HepG2 (cell line): Measurements from ENCODE around the gene MTREX. TPM values are rescaled to one million over a fixed set of nuclear protein-coding genes. Genes with fewer than 3 reads are reported as not detected.
A peak's percentile ranks its signal among the peaks of the same experiment; 100 is the strongest.

Experiments used
- FOXA3 ChIP-seq: IDR thresholded peaks from 2 replicates; pipeline ENCODE4 v1.6.1; 2016; ENCODE audit warnings: missing genetic modification reagents, missing compliant biosample characterization
- GABPA ChIP-seq, 2 experiments: IDR thresholded peaks; 2 replicates each; pipeline ENCODE4 v1.6.1; 2011 to 2016; ENCODE audit warnings: low read depth in 2 of 2, low read length in 1 of 2, missing biosample characterization in 1 of 2, missing genetic modification characterization in 1 of 2
- IRX3 ChIP-seq: sonication (generic); formaldehyde crosslinking; IDR thresholded peaks from 2 replicates; pipeline ENCODE4 v1.8.1; 2023; ENCODE audit warnings: mild to moderate bottlenecking, low read depth, missing genetic modification reagents, borderline replicate concordance
- MAF1 ChIP-seq: sonication (generic); formaldehyde crosslinking; IDR thresholded peaks from 2 replicates; pipeline ENCODE4 v1.5.0; 2020; ENCODE audit warnings: missing genetic modification reagents, borderline replicate concordance
- MED1 ChIP-seq: sonication (generic); formaldehyde crosslinking; IDR thresholded peaks from 2 replicates; pipeline ENCODE4 v1.4.0; 2020; ENCODE audit warnings: missing genetic modification reagents
- MEIS2 ChIP-seq: sonication (generic); formaldehyde crosslinking; IDR thresholded peaks from 2 replicates; pipeline ENCODE4 v1.9.0; 2021; ENCODE audit warnings: mild to moderate bottlenecking, missing genetic modification reagents
- MLX ChIP-seq: IDR thresholded peaks from 2 replicates; pipeline ENCODE4 v1.6.1; 2016
- MYPOP ChIP-seq: sonication (generic); formaldehyde crosslinking; IDR thresholded peaks from 2 replicates; pipeline ENCODE4 v1.8.1; 2023; ENCODE audit warnings: mild to moderate bottlenecking, moderate library complexity, missing genetic modification reagents
- NFKB2 ChIP-seq: sonication (generic); formaldehyde crosslinking; IDR thresholded peaks from 2 replicates; pipeline ENCODE4 v1.4.0; 2020; ENCODE audit warnings: missing genetic modification reagents, borderline replicate concordance
- NONO ChIP-seq, 2 experiments: fragments of 450-650 bp in 1 of 2; sonication (generic) in 1 of 2; formaldehyde crosslinking in 1 of 2; IDR thresholded peaks in 1 of 2; conservative IDR thresholded peaks in 1 of 2; 2 replicates each; pipeline versions ENCODE4 v1.6.1 to v1.8.0; 2017 to 2022; ENCODE audit warnings: mild to moderate bottlenecking in 1 of 2, missing genetic modification reagents in 1 of 2, moderate library complexity in 1 of 2
- SIN3B ChIP-seq: fragments of 150-350 bp; IDR thresholded peaks from 2 replicates; pipeline ENCODE4 v1.6.1; 2014; ENCODE audit warnings: low read length
- SNRNP70 ChIP-seq: fragments of 200-400 bp; formaldehyde crosslinking; IDR thresholded peaks from 2 replicates; pipeline ENCODE4 v1.6.1; 2017; ENCODE audit warnings: mild to moderate bottlenecking, low read depth, low read length, moderate library complexity
- TOPORS ChIP-seq: sonication (generic); formaldehyde crosslinking; IDR thresholded peaks from 2 replicates; pipeline ENCODE4 v1.8.0; 2023; ENCODE audit warnings: mild to moderate bottlenecking, missing genetic modification reagents
- ZBTB26 ChIP-seq: IDR thresholded peaks from 2 replicates; pipeline ENCODE4 v1.6.1; 2016; ENCODE audit warnings: missing compliant biosample characterization, missing genetic modification reagents, borderline replicate concordance
- ZFY ChIP-seq: sonication (generic); formaldehyde crosslinking; IDR thresholded peaks from 2 replicates; pipeline ENCODE4 v1.4.0; 2020; ENCODE audit warnings: missing genetic modification reagents
- ZNF318 ChIP-seq: sonication (generic); formaldehyde crosslinking; IDR thresholded peaks from 2 replicates; pipeline ENCODE4 v1.4.0; 2020; ENCODE audit warnings: mild to moderate bottlenecking, missing genetic modification reagents
- ZNF329 ChIP-seq: sonication (generic); formaldehyde crosslinking; IDR thresholded peaks from 2 replicates; pipeline ENCODE4 v1.9.0; 2021; ENCODE audit warnings: low read depth, mild to moderate bottlenecking, missing genetic modification reagents
- ZNF501 ChIP-seq: sonication (generic); formaldehyde crosslinking; IDR thresholded peaks from 2 replicates; pipeline ENCODE4 v1.5.1; 2020; ENCODE audit warnings: mild to moderate bottlenecking, moderate library complexity, missing genetic modification reagents
- polyA plus RNA-seq, 8 experiments: library from polyadenylated mRNA; depleted of rRNA in 3 of 8; stranded (reverse) in 7 of 8; unstranded in 1 of 8; fragments of >200 nt; fragmentation: Illumina TruSeq in 4 of 8; extraction: Trizol in 4 of 8; gene quantifications; 2 replicates each; pipeline versions ENCODE4 v1.2.1 to v1.2.3, GENCODE V29; 2011 to 2016; ENCODE audit warnings: low read depth in 4 of 8, missing spikeins in 1 of 8, mixed read lengths in 1 of 8; ENCODE audit not compliant: insufficient read depth in 1 of 8
- total RNA-seq, 5 experiments: library from RNA; depleted of rRNA; stranded (reverse); fragments of >200 nt; fragmentation: Illumina TruSeq; extraction: Trizol; gene quantifications; 2 replicates each; pipeline ENCODE4 v1.2.3, GENCODE V29; 2016; ENCODE audit warnings: low read depth in 1 of 5

The MTREX gene
- total and polyA plus RNA-seq, 2 of the 13 experiments (the other 11 are each of a cell fraction or from before 2014, with no cell fraction given), result 16.4 to 91.5 TPM

GRCh38 chr5:55429613-55430253, 121.9 kb downstream of the MTREX start (continued):
- TF ChIP-seq MYPOP (CRISPR knock-in tag) (no peak), NFKB2 (CRISPR knock-in tag) (no peak), SIN3B (no peak), ZFY (CRISPR knock-in tag) (no peak), TOPORS (CRISPR knock-in tag) (no peak), MAF1 (CRISPR knock-in tag) (no peak), IRX3 (CRISPR knock-in tag) (no peak), MLX (CRISPR knock-in tag) (no peak), ZNF318 (CRISPR knock-in tag) (no peak), ZNF501 (CRISPR knock-in tag) (no peak), ZBTB26 (no peak), MED1 (CRISPR knock-in tag) (0 out of 2 replicates have a peak, but pooled peaks have one; percentile 21), GABPA (IDR thresholded peaks at IDR 0.05; ENCODE audit: low read depth, low read length) (no peak), GABPA (CRISPR knock-in tag; IDR thresholded peaks at IDR 0.05; ENCODE audit: low read depth) (no peak), SNRNP70 (no peak), ZNF329 (CRISPR knock-in tag) (no peak), FOXA3 (CRISPR knock-in tag) (peak; percentile 61; the same call in 1 of the 2 replicates), NONO (IDR thresholded peaks at IDR 0.05) (no peak), NONO (CRISPR knock-in tag; conservative IDR thresholded peaks at IDR 0.05) (no peak), MEIS2 (CRISPR knock-in tag) (no peak)
